GM19351 (cell line): ENCODE results near the gene GIMAP7.
A peak's percentile ranks its signal among the peaks of the same experiment; 100 is the strongest.
"Not testable (repeated sequence)": the region's sequence is repeated elsewhere in the genome, so short reads cannot be mapped to it uniquely, and the experiment has no call there.

Experiments used
- ATAC-seq: cut with Tn5 transposase; IDR thresholded peaks from one replicate; pipeline ENCODE4 v1.9.1; 2021; ENCODE audit warnings: mild to moderate bottlenecking, moderate library complexity; ENCODE audit not compliant: unreplicated experiment

Gene GIMAP7

GRCh38 chr7:150511048-150511447, 3.6 kb upstream of the GIMAP7 start:
- no peak for ATAC-seq

- no peak for ATAC-seq
Measured at GRCh38 chr7:150513758-150514157, 914 bp upstream of the GIMAP7 start.

GRCh38 chr7:150515248-150516147, 826 bp downstream of the GIMAP7 start:
- peak; percentile 24 for ATAC-seq

- no peak for ATAC-seq
Measured at GRCh38 chr7:150516956-150517745, 2.5 kb downstream of the GIMAP7 start.

- ATAC-seq = no peak
Measured at GRCh38 chr7:150519310-150519709, 4.6 kb downstream of the GIMAP7 start.

- no peak for ATAC-seq
Measured at GRCh38 chr7:150520145-150520544, 5.5 kb downstream of the GIMAP7 start.

- ATAC-seq = not testable (repeated sequence)
Measured at GRCh38 chr7:150522931-150523330, 8.3 kb downstream of the GIMAP7 start.

GRCh38 chr7:150524018-150524417, 9.3 kb downstream of the GIMAP7 start:
- ATAC-seq = no peak

- ATAC-seq = no peak
Measured at GRCh38 chr7:150531704-150532103, 17.0 kb downstream of the GIMAP7 start.

- no peak for ATAC-seq
Measured at GRCh38 chr7:150538259-150538658, 23.6 kb downstream of the GIMAP7 start.

- ATAC-seq = no peak
Measured at GRCh38 chr7:150553163-150553562, 38.5 kb downstream of the GIMAP7 start.

GRCh38 chr7:150556521-150557138, 42.0 kb downstream of the GIMAP7 start:
- ATAC-seq = no peak

GRCh38 chr7:150560486-150560885, 45.8 kb downstream of the GIMAP7 start:
- ATAC-seq = no peak

GRCh38 chr7:150562919-150563318, 48.2 kb downstream of the GIMAP7 start:
- no peak for ATAC-seq

- ATAC-seq = no peak
Measured at GRCh38 chr7:150564006-150564405, 49.3 kb downstream of the GIMAP7 start.

- no peak for ATAC-seq
Measured at GRCh38 chr7:150564566-150564965, 49.9 kb downstream of the GIMAP7 start.

- ATAC-seq = no peak
Measured at GRCh38 chr7:150565239-150565638, 50.6 kb downstream of the GIMAP7 start.

- ATAC-seq = no peak
Measured at GRCh38 chr7:150566123-150566522, 51.5 kb downstream of the GIMAP7 start.

GRCh38 chr7:150566572-150566971, 51.9 kb downstream of the GIMAP7 start:
- ATAC-seq = no peak

GRCh38 chr7:150567169-150567568, 52.5 kb downstream of the GIMAP7 start, which contains the start of gene GIMAP4:
GIMAP4 (plus strand) TSS chr7:150567390; CDS start chr7:150569902, 2,512 bp downstream.
- ATAC-seq = no peak

- ATAC-seq = no peak
Measured at GRCh38 chr7:150567871-150568301, 53.2 kb downstream of the GIMAP7 start.
